ENCODE measurements around the gene MAD1L1. TPM values are rescaled to one million over a fixed set of nuclear protein-coding genes. Genes with fewer than 3 reads are reported as not detected.

Gene MAD1L1
- total and polyA plus RNA-seq, 4 donors = 43.0 to 54.9 (median 49.9) TPM

DNA sequence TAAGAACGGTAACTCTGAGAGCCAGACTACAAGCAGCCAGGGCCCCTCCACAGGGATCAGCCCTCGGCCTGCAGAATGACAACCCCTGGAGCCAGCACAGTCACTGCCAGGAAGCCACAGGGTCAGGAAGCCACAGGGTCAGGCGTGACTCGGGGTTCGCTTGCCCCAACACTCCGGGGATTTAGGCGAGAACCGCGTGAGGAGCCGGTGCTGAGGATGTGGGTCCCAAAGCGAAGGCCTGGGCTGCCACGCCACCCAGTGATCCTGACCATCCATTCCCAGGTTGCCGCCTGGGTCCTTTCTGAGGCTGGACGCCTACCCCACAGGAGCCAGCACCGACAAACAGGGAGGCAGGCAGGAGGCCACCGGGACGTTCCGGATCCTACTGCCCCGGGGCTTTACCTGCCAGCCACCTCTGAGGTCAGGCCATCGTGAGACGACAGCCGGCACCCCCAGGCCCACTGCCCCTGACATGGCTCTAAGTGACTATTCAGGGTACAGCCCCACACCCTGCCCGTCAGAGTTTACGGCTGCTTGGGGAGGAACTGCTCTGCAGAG is 334.0 kb downstream of the MAD1L1 start:
- TF ChIP-seq, protein P1, sequence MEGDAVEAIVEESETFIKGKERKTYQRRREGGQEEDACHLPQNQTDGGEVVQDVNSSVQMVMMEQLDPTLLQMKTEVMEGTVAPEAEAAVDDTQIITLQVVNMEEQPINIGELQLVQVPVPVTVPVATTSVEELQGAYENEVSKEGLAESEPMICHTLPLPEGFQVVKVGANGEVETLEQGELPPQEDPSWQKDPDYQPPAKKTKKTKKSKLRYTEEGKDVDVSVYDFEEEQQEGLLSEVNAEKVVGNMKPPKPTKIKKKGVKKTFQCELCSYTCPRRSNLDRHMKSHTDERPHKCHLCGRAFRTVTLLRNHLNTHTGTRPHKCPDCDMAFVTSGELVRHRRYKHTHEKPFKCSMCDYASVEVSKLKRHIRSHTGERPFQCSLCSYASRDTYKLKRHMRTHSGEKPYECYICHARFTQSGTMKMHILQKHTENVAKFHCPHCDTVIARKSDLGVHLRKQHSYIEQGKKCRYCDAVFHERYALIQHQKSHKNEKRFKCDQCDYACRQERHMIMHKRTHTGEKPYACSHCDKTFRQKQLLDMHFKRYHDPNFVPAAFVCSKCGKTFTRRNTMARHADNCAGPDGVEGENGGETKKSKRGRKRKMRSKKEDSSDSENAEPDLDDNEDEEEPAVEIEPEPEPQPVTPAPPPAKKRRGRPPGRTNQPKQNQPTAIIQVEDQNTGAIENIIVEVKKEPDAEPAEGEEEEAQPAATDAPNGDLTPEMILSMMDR (IDR thresholded peaks at IDR 0.05; ENCODE audit: control extremely low read depth, extremely low read depth) = no peak
- Histone ChIP-seq H3K27ac (ENCODE audit: low read depth in 1 of 2, low read length in 1 of 2) (no peak overlapping the region), H3K9ac (ENCODE audit: insufficient read depth in 1 of 2, low read length in 2 of 2) (no peak overlapping the region), H3K4me1 (ENCODE audit: control insufficient read depth in 5 of 5, insufficient read depth in 5 of 5, low read length in 5 of 5) (peaks cover 0 to 18% (median 10%) of the 10 kb centered on the region in 5 donors), H3K27me3 (ENCODE audit: control insufficient read depth in 3 of 3, insufficient read depth in 3 of 3, low read length in 2 of 3) (no peaks in the 10 kb centered on the region), H3K4me3 (no peak overlapping the region), H3K36me3 (ENCODE audit: control insufficient read depth in 4 of 4, insufficient read depth in 4 of 4, low read length in 4 of 4) (peaks cover 0 to 23% (median under 1%) of the 10 kb centered on the region in 4 donors), H3K9me3 (ENCODE audit: control insufficient read depth in 4 of 4, insufficient read depth in 3 of 4, low read length in 3 of 4) (no peaks in the 10 kb centered on the region)
- DNase-seq (no peak), ATAC-seq (ENCODE audit: insufficient read depth, low FRiP score) (no peak)
- 80 to 88% methylated on average over 24 of the region's 24 CpGs for WGBS, 2 donors

DNA sequence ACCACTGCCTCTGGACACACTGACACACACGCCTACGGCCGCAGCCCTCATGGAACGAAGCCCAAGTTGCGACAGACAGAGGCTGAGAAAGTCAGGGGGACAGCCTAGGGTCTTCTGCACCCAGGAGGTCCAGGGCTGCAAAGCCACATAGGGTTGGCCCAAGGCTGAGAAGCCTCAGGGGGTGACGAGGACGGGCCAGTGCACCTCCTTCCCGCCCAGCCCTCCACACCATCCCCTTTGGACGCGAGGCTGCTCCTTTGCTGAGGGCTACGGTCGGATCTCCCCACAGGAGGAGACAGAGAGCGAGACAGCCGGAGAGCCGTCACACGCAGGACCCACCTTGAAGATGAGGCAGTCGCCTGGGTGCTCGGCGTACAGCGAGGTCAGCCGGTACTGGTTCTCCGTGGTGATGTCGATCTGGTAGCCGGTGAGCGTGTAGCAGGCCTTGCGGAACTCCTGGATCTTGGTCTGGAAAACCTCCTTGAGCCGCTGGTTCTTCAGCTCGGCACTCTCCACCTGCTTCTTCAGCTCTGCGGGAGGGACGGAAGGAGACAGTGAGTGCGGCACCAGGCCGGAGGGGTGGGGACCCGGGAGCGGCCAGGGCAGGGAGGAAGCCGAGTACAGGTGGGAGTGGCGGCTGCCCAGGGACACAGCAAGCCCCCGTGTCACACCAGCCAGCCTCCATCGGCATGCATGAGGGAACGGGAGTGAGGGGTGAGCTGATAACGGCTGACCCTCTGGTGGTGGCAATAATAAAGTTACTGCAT is 334.7 kb downstream of the MAD1L1 start:
- H3K9ac ChIP-seq (ENCODE audit: insufficient read depth in 1 of 2, low read length in 2 of 2) = no peak overlapping the region
- 94% methylated on average over 40 of the region's 40 CpGs for WGBS, 2 donors
- ATAC-seq (ENCODE audit: insufficient read depth, low FRiP score) = no peak
- no peaks in the 10 kb centered on the region for H3K9me3 ChIP-seq (ENCODE audit: control insufficient read depth in 4 of 4, insufficient read depth in 3 of 4, low read length in 3 of 4)
- H3K4me3 ChIP-seq = no peak overlapping the region
- no peak for DNase-seq
- H3K27ac ChIP-seq (ENCODE audit: low read depth in 1 of 2, low read length in 1 of 2) = no peak overlapping the region
- H3K4me1 ChIP-seq (ENCODE audit: control insufficient read depth in 5 of 5, insufficient read depth in 5 of 5, low read length in 5 of 5) = peaks cover 0 to 18% (median 10%) of the 10 kb centered on the region in 5 donors
- TF ChIP-seq, protein P1 (IDR thresholded peaks at IDR 0.05; ENCODE audit: control extremely low read depth, extremely low read depth) = no peak
- H3K27me3 ChIP-seq (ENCODE audit: control insufficient read depth in 3 of 3, insufficient read depth in 3 of 3, low read length in 2 of 3) = no peaks in the 10 kb centered on the region
- peaks cover 0 to 23% (median under 1%) of the 10 kb centered on the region in 4 donors for H3K36me3 ChIP-seq (ENCODE audit: control insufficient read depth in 4 of 4, insufficient read depth in 4 of 4, low read length in 4 of 4)

DNA sequence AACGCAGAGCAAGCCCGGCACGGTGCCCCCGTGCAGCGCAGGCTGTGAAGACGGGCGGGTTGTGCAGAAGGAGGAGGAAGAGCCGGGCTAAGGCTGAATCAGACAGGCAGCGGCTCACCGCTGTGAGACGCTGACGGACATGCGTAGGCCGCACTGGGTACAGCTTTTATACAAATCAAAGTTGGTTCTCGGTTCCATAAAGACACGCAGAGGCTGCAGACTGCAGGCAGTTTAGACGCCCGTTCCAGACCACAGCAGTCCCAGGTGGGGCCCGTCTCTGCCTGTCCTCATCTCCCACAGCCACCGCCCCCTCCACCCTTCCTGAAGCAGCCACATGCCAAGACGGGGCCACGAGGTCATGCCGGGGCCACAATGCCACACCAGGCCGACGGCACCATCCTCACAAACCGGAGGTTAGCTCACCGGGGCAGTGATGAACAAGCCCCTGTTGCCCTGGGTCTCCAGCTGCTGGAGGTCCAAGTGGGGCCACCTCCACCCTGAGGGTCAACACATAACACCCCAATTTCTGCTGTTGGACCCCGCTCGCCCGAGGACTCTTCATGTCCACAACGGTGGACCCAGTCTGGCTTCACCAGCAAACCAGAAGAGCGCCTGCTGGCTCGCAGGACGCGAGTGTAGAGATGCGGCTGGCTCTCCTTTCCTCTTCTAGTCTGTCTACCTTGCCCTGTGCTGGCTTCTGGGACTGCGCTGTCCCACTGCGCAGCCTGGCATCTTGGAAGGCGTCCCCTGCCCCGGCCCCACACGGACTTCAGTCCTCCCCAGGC is 335.5 kb downstream of the MAD1L1 start:
- no peak overlapping the region for H3K9ac ChIP-seq (ENCODE audit: insufficient read depth in 1 of 2, low read length in 2 of 2)
- H3K4me1 ChIP-seq (ENCODE audit: control insufficient read depth in 5 of 5, insufficient read depth in 5 of 5, low read length in 5 of 5) = peaks cover 0 to 18% (median 10%) of the 10 kb centered on the region in 5 donors
- DNase-seq (no peak), ATAC-seq (ENCODE audit: insufficient read depth, low FRiP score) (no peak)
- peaks cover 0 to 23% (median under 1%) of the 10 kb centered on the region in 4 donors for H3K36me3 ChIP-seq (ENCODE audit: control insufficient read depth in 4 of 4, insufficient read depth in 4 of 4, low read length in 4 of 4)
- 88 to 93% methylated on average over 41 of the region's 41 CpGs for WGBS, 2 donors
- TF ChIP-seq, protein P1 (IDR thresholded peaks at IDR 0.05; ENCODE audit: control extremely low read depth, extremely low read depth) = no peak
- H3K9me3 ChIP-seq (ENCODE audit: control insufficient read depth in 4 of 4, insufficient read depth in 3 of 4, low read length in 3 of 4) = no peaks in the 10 kb centered on the region
- no peak overlapping the region for H3K27ac ChIP-seq (ENCODE audit: low read depth in 1 of 2, low read length in 1 of 2)
- no peaks in the 10 kb centered on the region for H3K27me3 ChIP-seq (ENCODE audit: control insufficient read depth in 3 of 3, insufficient read depth in 3 of 3, low read length in 2 of 3)
- H3K4me3 ChIP-seq = no peak overlapping the region
